ENCODE measurements around the gene ERICH3. TPM values are rescaled to one million over a fixed set of nuclear protein-coding genes. Genes with fewer than 3 reads are reported as not detected.

The ERICH3 gene
- polyA plus RNA-seq, 2 of the 4 experiments (the other 2 are of a cell fraction): not detected

DNA sequence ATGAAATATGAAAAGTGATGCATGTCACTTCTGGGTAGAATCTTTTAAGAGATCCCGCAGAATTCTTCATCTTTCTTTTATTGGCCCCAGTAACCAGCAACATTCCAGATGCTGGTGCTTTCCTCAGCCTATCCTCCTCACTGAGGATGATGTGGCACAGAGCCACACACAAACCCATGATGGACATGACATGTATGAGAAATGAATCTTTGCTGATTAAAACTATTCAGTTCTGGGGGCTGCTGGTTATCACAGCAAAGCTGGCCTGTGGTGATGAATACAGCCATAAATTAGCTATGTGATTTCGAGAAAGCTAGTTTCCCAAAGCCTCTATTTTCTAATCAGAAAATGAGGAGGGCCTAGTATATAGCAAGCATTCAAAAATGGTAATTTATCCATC lies 8.3 kb upstream of the ERICH3 start:
- CTCF ChIA-PET: no interaction called here
- POLR2A ChIA-PET: no interaction called here
- ATAC-seq: no peak

DNA sequence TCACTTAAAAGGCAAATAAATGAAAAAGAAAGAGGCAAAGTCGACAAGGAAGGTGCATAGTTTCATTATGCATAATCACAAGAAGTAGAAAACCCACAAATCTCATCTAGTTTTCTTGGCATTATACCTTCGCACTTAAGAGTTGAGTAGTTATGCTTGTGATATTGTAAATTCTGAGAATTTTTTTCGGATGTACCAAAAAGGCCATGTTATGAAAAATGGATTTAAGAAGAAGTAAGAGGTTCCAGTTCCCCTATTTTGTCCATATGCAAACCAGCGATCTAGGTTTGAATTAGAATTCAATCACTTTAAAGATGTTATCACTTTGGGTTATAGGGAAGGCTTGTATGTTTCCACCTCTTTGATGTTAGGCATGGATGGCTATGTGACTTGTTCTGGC lies 7.9 kb upstream of the ERICH3 start:
- no peak overlapping the region for H3K4me2 ChIP-seq
- CTCF ChIA-PET: no interaction called here
- DNase-seq (ENCODE audit: low read depth in 1 of 2, low spot score in 1 of 2): no peak
- no peak for ATAC-seq
- no peaks in the 10 kb centered on the region for H3K4me1 ChIP-seq
- POLR2A ChIA-PET: no interaction called here
- H3K27ac ChIP-seq: no peak overlapping the region
- no peak for FAIRE-seq
- WGBS (ENCODE audit: missing lambda C conversion rate): 31% methylated on average over 4 of the region's 4 CpGs
- no peak for TF ChIP-seq ZC3H11A (IDR thresholded peaks at IDR 0.05)
- TF ChIP-seq EHF (CRISPR knock-in tag; IDR thresholded peaks at IDR 0.05): no peak
- no peak for TF ChIP-seq JUNB (IDR thresholded peaks at IDR 0.05)
- TF ChIP-seq, protein P1, sequence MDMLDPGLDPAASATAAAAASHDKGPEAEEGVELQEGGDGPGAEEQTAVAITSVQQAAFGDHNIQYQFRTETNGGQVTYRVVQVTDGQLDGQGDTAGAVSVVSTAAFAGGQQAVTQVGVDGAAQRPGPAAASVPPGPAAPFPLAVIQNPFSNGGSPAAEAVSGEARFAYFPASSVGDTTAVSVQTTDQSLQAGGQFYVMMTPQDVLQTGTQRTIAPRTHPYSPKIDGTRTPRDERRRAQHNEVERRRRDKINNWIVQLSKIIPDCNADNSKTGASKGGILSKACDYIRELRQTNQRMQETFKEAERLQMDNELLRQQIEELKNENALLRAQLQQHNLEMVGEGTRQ (IDR thresholded peaks at IDR 0.05): no peak
- TF ChIP-seq MYC (IDR thresholded peaks at IDR 0.05; ENCODE audit: borderline replicate concordance, low read length): no peak
- TF ChIP-seq MAFK (IDR thresholded peaks at IDR 0.05; ENCODE audit: partially characterized antibody): no peak
- no peak for TF ChIP-seq HOXB5 (CRISPR knock-in tag; IDR thresholded peaks at IDR 0.05)
- no peak for TF ChIP-seq ZSCAN20 (CRISPR knock-in tag; IDR thresholded peaks at IDR 0.05)
- no peak for TF ChIP-seq NPAS2 (CRISPR knock-in tag; IDR thresholded peaks at IDR 0.05; ENCODE audit: borderline replicate concordance)
- no peak for TF ChIP-seq HEYL (CRISPR knock-in tag; IDR thresholded peaks at IDR 0.05)
- TF ChIP-seq FOSL2 (IDR thresholded peaks at IDR 0.05): no peak
- TF ChIP-seq FOSL2 (CRISPR knock-in tag; IDR thresholded peaks at IDR 0.05): no peak
- TF ChIP-seq, protein P2, sequence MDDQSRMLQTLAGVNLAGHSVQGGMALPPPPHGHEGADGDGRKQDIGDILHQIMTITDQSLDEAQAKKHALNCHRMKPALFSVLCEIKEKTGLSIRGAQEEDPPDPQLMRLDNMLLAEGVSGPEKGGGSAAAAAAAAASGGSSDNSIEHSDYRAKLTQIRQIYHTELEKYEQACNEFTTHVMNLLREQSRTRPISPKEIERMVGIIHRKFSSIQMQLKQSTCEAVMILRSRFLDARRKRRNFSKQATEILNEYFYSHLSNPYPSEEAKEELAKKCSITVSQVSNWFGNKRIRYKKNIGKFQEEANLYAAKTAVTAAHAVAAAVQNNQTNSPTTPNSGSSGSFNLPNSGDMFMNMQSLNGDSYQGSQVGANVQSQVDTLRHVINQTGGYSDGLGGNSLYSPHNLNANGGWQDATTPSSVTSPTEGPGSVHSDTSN (IDR thresholded peaks at IDR 0.05): no peak
- H3K4me3 ChIP-seq: no peak overlapping the region
- H3K9me3 ChIP-seq: no peaks in the 10 kb centered on the region

More for the DNA sequence above, 8.3 kb upstream of the ERICH3 start:
- Histone ChIP-seq H3K4me1 (no peaks in the 10 kb centered on the region), H3K4me3 (no peak overlapping the region), H3K4me2 (no peak overlapping the region), H3K27ac (no peak overlapping the region), H3K9me3 (no peaks in the 10 kb centered on the region)
- WGBS (ENCODE audit: missing lambda C conversion rate): 37% methylated on average over 2 of the region's 2 CpGs
- TF ChIP-seq CBX8 (IDR thresholded peaks at IDR 0.05) (no peak), ESRRA (IDR thresholded peaks at IDR 0.05; ENCODE audit: borderline replicate concordance, low read length) (no peak), EP300 (IDR thresholded peaks at IDR 0.05) (no peak), BHLHE40 (IDR thresholded peaks at IDR 0.05; ENCODE audit: low read depth, low read length) (no peak), RFX5 (IDR thresholded peaks at IDR 0.05) (no peak), RCOR1 (IDR thresholded peaks at IDR 0.05; ENCODE audit: low read depth, low read length) (no peak), EHMT2 (IDR thresholded peaks at IDR 0.05; ENCODE audit: low read depth) (no peak), SREBF2 (IDR thresholded peaks at IDR 0.05) (no peak)
- TF ChIP-seq, protein P3, sequence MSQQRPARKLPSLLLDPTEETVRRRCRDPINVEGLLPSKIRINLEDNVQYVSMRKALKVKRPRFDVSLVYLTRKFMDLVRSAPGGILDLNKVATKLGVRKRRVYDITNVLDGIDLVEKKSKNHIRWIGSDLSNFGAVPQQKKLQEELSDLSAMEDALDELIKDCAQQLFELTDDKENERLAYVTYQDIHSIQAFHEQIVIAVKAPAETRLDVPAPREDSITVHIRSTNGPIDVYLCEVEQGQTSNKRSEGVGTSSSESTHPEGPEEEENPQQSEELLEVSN (IDR thresholded peaks at IDR 0.05; ENCODE audit: borderline replicate concordance, low read depth): no peak
- FAIRE-seq (no peak), DNase-seq (ENCODE audit: low read depth in 1 of 2, low spot score in 1 of 2) (no peak)

DNA sequence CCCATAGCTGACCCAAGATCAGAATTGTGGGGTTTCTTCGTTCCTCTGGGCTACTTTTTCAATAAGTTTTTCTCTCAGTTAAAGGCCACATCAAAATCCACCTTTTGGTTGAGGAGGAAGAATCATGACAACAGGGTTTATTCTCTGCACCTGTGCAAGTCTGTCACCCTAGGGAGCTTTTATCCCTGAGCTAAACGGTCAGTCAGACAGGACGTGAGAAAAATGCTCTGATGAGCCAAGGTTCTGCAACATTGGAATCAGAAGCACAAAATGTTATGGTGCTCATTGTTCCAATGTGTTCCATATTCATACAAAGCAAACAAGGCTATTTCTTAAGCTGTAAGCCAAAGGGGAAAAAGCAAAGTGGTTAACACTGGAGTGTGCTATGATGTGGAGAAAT lies 7.4 kb upstream of the ERICH3 start:
- TF ChIP-seq SMC3 (IDR thresholded peaks at IDR 0.05) (no peak), ZSCAN20 (CRISPR knock-in tag; IDR thresholded peaks at IDR 0.05) (no peak), HDAC2 (IDR thresholded peaks at IDR 0.05) (no peak), ZC3H11A (IDR thresholded peaks at IDR 0.05) (no peak), EHMT2 (IDR thresholded peaks at IDR 0.05; ENCODE audit: low read depth) (no peak), RCOR1 (IDR thresholded peaks at IDR 0.05; ENCODE audit: low read depth, low read length) (no peak), NR3C1 (IDR thresholded peaks at IDR 0.05) (no peak), CEBPB (IDR thresholded peaks at IDR 0.05) (no peak), BHLHE40 (IDR thresholded peaks at IDR 0.05; ENCODE audit: low read depth, low read length) (no peak), CBX8 (IDR thresholded peaks at IDR 0.05) (no peak), MYC (IDR thresholded peaks at IDR 0.05; ENCODE audit: borderline replicate concordance, low read length) (no peak)
- TF ChIP-seq, protein P3 (IDR thresholded peaks at IDR 0.05; ENCODE audit: borderline replicate concordance, low read depth): no peak
- TF ChIP-seq, protein P4, sequence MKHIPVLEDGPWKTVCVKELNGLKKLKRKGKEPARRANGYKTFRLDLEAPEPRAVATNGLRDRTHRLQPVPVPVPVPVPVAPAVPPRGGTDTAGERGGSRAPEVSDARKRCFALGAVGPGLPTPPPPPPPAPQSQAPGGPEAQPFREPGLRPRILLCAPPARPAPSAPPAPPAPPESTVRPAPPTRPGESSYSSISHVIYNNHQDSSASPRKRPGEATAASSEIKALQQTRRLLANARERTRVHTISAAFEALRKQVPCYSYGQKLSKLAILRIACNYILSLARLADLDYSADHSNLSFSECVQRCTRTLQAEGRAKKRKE (CRISPR knock-in tag; IDR thresholded peaks at IDR 0.05; ENCODE audit: low read depth): no peak
- TF ChIP-seq, protein P1 (IDR thresholded peaks at IDR 0.05): no peak
- TF ChIP-seq, protein P5, sequence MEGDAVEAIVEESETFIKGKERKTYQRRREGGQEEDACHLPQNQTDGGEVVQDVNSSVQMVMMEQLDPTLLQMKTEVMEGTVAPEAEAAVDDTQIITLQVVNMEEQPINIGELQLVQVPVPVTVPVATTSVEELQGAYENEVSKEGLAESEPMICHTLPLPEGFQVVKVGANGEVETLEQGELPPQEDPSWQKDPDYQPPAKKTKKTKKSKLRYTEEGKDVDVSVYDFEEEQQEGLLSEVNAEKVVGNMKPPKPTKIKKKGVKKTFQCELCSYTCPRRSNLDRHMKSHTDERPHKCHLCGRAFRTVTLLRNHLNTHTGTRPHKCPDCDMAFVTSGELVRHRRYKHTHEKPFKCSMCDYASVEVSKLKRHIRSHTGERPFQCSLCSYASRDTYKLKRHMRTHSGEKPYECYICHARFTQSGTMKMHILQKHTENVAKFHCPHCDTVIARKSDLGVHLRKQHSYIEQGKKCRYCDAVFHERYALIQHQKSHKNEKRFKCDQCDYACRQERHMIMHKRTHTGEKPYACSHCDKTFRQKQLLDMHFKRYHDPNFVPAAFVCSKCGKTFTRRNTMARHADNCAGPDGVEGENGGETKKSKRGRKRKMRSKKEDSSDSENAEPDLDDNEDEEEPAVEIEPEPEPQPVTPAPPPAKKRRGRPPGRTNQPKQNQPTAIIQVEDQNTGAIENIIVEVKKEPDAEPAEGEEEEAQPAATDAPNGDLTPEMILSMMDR (IDR thresholded peaks at IDR 0.05): no peak
- TF ChIP-seq, protein P2 (IDR thresholded peaks at IDR 0.05): no peak
- Histone ChIP-seq H3K9me3 (no peaks in the 10 kb centered on the region), H3K4me2 (no peak overlapping the region), H3K4me1 (no peaks in the 10 kb centered on the region), H3K4me3 (no peak overlapping the region), H3K27ac (no peak overlapping the region)
- WGBS (ENCODE audit: missing lambda C conversion rate): 0% methylated on average over 3 of the region's 3 CpGs
- ChIA-PET CTCF (no interaction called here), POLR2A (no interaction called here)
- no peak for ATAC-seq
- no peak for DNase-seq (ENCODE audit: low read depth in 1 of 2, low spot score in 1 of 2)
- FAIRE-seq: no peak

All from A549 (cell line).